A673 (cell line): ENCODE measurements around the gene NAMPT.

Experiments
- CTCF ChIP-seq: fragments of 300-800, 200-600 bp; sonication (generic); conservative IDR thresholded peaks from 2 replicates; pipeline ENCODE4 v1.5.1; 2017; ENCODE audit warnings: low read depth, mild to moderate bottlenecking, antibody characterized with exemption, low read length, moderate library complexity, mixed read lengths
- EZH2 ChIP-seq: fragments of 200-600 bp; sonication (generic); IDR thresholded peaks from 2 replicates; pipeline ENCODE4 v1.6.1; 2017; ENCODE audit warnings: borderline replicate concordance, low read depth, mild to moderate bottlenecking, mixed read lengths, antibody characterized with exemption, low read length; ENCODE audit not compliant: poor library complexity, severe bottlenecking

GRCh38 chr7:106312099-106312871 lies 27.5 kb upstream of the NAMPT start:
- TF ChIP-seq CTCF (no peak), EZH2 (no peak)
